NCI-H1092 treated with DMSO at 0.1 percent for 48 hours (cell line): Measurements from ENCODE around the gene FBXO45.
"Not testable (repeated sequence)": the region's sequence is repeated elsewhere in the genome, so short reads cannot be mapped to it uniquely, and the experiment has no call there.

ENCODE experiments used
- DNase-seq: peaks from one replicate; lab custom pipeline; 2025; lab: John Stamatoyannopoulos, UW

Gene FBXO45

DNA sequence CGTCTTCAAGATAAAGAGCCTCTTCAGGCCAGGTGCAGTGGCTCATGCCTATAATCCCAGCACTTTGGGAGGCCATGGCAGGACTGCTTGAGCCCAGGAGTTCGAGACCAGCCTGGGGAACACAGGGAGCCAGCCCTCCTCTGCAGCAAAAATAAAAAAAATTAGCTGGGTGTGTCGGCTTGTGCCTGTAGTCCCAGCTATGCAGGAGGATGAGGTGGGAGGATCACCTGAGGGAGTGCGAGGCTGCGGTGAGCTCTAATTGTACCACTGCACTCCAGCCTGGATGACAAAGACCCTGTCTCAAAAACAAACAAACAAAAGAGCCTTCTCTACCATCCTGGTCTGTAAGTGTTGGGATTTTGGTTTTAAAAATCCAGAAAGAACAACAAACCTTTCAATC lies 11.2 kb upstream of the FBXO45 start:
- DNase-seq, result no peak

DNA sequence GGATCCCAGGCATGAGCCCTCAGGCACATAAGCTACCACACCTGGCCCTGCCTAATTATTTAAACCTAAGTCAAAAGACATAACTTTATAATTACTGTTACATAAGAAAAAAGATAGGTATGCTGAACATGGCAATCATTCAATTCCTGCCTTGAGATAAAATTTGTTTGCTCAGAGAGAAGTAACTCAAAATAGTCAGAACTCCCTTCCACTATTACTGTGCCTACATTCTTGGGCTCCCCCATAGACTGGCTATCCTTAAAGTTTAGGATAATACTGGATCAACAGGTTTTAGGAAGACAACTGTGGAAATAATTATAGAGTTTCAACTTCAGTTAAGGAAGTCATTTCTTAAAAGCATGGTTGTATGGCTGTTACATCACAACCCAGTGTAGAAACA lies 10.0 kb upstream of the FBXO45 start:
- no peak for DNase-seq

GRCh38 chr3:196559826-196560225 lies 8.6 kb upstream of the FBXO45 start:
- no peak for DNase-seq

- DNase-seq, result no peak
Observed at GRCh38 chr3:196563721-196564225, 4.7 kb upstream of the FBXO45 start.

GRCh38 chr3:196569003-196569516 lies 600 bp downstream of the FBXO45 start:
- peak; percentile 47 for DNase-seq

- DNase-seq, result not testable (repeated sequence)
Observed at GRCh38 chr3:196570332-196570731, 1.9 kb downstream of the FBXO45 start.

- no peak for DNase-seq
Observed at GRCh38 chr3:196572389-196572788, 3.9 kb downstream of the FBXO45 start.

GRCh38 chr3:196585044-196585757 lies 16.7 kb downstream of the FBXO45 start:
- no peak for DNase-seq

GRCh38 chr3:196590279-196590678 lies 21.8 kb downstream of the FBXO45 start:
- DNase-seq, result no peak

GRCh38 chr3:196596355-196596754 lies 27.9 kb downstream of the FBXO45 start:
- no peak for DNase-seq

GRCh38 chr3:196597971-196598733 lies 29.7 kb downstream of the FBXO45 start:
- not testable (repeated sequence) for DNase-seq

DNA sequence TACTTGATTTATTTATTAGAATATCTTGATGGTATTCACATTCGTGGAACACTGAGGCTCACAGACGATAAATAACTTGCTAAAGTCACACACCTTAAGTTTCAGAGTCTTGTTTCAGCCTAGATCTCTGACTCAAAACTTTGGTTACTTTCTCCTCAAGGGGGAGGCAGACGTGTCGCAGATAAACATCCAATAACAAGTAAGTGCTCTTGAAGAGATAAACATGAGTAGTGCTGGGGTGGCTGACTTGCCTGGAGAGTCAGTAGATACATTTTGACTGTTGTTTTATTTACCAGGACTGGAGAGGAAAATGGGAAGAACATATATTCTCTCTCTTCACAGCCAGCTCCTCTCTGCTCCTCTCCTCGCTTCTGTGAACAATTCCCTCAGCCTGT lies 31.3 kb downstream of the FBXO45 start:
- no peak for DNase-seq

- DNase-seq, result no peak
Observed at GRCh38 chr3:196600359-196600758, 31.9 kb downstream of the FBXO45 start.

- DNase-seq, result no peak
Observed at GRCh38 chr3:196602673-196603072, 34.2 kb downstream of the FBXO45 start.

DNA sequence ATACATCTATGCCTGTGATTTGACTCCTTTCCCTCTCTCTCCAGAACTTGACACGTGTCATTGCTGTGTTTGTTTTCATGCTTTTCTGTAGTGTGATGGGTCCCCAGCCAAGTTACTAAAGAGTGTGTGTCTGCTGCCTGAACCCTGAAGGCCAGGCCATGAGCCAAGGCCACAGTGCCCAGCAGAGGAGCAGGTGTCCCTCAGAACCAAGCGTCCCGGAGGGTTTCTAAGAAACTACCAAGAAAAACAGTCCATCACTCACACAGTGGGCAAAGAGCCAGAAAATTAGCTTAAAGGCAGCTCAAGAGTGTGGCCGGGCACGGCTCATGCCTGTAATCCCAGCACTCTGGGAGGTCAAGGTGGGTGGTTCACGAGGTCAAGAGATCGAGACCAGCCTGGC lies 35.2 kb downstream of the FBXO45 start:
- DNase-seq, result no peak

DNA sequence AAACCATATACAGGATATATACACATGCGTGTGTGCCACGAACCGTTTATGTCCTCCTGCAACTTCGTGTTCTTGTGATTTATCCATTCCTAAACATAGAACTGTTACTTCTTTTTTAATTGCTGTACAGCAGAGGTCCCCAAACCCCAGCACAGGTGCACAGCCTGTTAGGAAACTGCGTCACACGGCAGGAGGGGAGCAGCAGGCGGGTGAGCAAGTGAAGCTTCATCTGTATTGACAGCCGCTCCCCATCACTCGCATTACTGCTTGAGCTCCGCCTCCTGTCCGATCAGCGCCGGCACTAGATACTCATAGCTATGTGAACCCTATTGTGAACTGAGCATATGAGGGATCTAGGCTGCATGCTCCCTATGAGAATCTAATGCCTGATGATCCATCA lies 36.1 kb downstream of the FBXO45 start:
- no peak for DNase-seq

GRCh38 chr3:196608693-196609092 lies 40.2 kb downstream of the FBXO45 start:
- DNase-seq, result no peak

GRCh38 chr3:196609343-196609775 lies 40.9 kb downstream of the FBXO45 start:
- peak; percentile 44 for DNase-seq

DNA sequence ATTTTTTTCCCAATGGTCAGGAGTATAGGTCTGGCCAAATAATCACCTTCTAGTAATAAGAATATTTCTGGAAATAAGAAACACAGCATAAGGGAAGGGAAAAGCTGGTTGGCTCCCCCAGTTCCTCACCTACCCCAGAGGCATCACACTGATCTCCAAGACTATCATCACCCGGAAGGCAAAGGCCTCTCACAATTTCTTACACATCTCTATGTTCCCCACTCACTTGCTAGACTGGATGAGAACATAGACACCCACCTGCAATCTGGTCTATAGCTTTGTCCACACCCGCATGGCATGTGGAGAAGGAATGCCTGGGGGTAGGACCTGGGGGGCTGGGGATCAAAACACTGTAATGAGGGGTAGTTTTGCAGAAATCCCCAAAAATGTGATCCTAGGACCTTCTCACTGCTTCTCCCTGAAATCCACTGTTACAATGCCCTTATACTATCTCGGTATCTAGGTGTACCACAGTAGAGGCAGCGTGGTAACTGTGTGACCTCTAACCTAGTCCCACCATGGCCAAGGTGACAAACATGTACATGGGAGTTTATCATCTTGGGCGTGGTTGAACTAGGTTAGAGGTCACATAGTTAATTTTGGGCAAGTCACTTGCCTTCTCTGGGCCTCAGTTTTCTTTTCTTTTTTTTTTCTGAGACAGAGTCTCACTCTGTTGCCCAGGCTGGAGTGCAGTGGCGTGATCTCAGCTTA lies 41.5 kb downstream of the FBXO45 start:
- no peak for DNase-seq

DNA sequence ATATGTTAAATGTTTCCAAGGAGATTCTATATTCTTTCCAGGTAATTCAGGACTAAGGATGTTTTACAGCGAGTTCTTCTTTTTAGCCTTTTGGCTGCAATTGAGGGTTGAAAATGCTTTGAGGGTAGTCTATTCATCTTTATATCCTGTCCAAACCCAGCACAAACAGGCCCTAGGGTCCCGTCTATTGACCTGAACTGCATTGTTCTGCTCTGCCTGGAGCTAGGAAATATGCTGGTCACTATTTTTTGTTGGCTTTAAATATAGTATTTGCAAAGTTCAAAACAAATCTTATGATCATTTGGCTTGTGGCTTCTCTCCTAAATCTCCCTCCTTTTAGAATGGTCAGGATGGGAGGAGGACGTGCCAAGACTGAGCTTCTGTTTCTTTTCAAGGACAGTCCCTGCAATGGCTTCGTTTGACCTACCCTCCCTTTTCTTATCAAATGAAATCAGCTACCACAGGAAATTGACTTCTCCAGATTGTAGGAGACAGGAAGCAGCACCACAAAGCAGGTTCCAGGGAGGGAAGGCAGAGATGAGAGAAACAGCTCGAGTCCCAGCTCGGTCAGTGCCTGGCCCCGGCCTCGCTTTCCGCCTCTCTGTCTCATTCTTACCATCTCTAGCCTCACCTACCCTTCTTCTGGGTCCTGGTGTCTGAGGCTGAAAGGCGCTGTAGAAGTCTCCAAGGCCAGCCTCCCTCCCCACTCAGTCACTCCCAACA lies 43.5 kb downstream of the FBXO45 start:
- no peak for DNase-seq

DNA sequence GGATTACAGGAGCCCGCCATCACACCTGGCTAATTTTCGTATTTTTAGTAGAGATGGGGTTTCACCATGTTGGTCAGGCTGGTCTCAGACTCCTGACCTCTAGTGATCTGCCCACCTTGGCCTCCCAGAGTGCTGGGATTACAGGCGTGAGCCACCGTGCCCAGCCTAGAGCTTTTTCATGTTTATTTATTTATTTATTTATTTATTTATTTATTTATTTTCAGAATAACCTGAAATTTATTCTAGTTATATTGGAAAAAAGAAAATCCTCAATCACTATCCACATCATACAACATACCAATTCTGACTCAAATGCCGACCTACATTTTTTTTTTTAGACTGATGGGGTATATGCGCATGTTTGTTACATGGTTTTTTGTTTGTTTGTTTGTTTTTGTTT lies 46.8 kb downstream of the FBXO45 start:
- DNase-seq, result not testable (repeated sequence)

DNA sequence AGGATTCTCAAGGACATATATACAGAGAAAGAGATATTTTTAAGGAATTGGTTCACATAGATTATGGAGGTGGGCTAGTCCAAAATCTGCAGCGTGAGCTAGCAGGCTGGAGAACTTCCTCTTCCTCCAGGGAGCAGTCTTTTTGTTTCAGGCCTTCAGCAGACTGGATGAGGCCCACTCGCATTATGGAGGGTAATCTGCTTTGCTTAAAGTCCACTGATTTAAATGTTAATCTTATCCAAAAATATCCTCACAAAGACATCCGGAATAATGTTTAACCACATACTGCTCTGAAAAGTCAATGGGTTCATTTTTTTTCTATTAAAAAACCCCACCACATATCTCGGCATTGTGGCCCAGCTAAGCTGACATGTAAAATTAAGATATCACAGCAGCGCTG lies 48.8 kb downstream of the FBXO45 start:
- DNase-seq, result no peak
